OCI-LY1 (cell line): ENCODE measurements around the gene TFDP2.

Source experiments
- H2AFZ ChIP-seq: fragments of 200-600 bp; sonication (generic), shearing (Covaris generic); 2 replicates; pipeline ENCODE4 v1.6.0; 2014; ENCODE audit warnings: antibody characterized with exemption, mild to moderate bottlenecking, low read length
- H3F3A ChIP-seq: fragments of 200-600 bp; sonication (generic), shearing (Covaris generic); 2 replicates; pipeline ENCODE4 v1.6.0; 2014; ENCODE audit warnings: mild to moderate bottlenecking, antibody characterized with exemption, low read length, moderate library complexity; ENCODE audit not compliant: insufficient read depth
- H3K27ac ChIP-seq: fragments of 200-600 bp; sonication (generic); 2 replicates; pipeline ENCODE4 v1.5.1; 2014; ENCODE audit warnings: low read length, mixed run types, mild to moderate bottlenecking, low read depth; ENCODE audit not compliant: poor library complexity, severe bottlenecking
- H3K27me3 ChIP-seq: fragments of 200-600 bp; sonication (generic); 2 replicates; pipeline ENCODE4 v1.6.0; 2014; ENCODE audit warnings: antibody characterized with exemption, mild to moderate bottlenecking, low read length, moderate library complexity; ENCODE audit not compliant: insufficient read depth
- H3K36me3 ChIP-seq: fragments of 200-600 bp; sonication (generic); 2 replicates; pipeline ENCODE4 v1.6.1; 2014; ENCODE audit warnings: mild to moderate bottlenecking, antibody characterized with exemption, low read length, moderate library complexity, mixed read lengths; ENCODE audit not compliant: insufficient read depth
- H3K4me1 ChIP-seq: fragments of 200-600 bp; sonication (generic); 2 replicates; pipeline ENCODE4 v1.5.1; 2014; ENCODE audit warnings: mild to moderate bottlenecking, low read length, moderate library complexity; ENCODE audit not compliant: insufficient read depth, severe bottlenecking
- H3K4me2 ChIP-seq: fragments of 200-600 bp; sonication (generic), shearing (Covaris generic); 2 replicates; pipeline ENCODE4 v1.6.1; 2014; ENCODE audit warnings: low read length
- H3K4me3 ChIP-seq: fragments of 200-600 bp; sonication (generic); 2 replicates; pipeline ENCODE4 v1.5.1; 2014; ENCODE audit warnings: low read length, low read depth, mild to moderate bottlenecking, mixed read lengths; ENCODE audit not compliant: poor library complexity, severe bottlenecking
- H3K79me2 ChIP-seq: fragments of 200-600 bp; shearing (Covaris generic); 2 replicates; pipeline ENCODE4 v1.6.1; 2016; ENCODE audit warnings: mixed run types, low read length, mixed read lengths; ENCODE audit not compliant: insufficient read depth
- H3K9ac ChIP-seq: fragments of 200-600 bp; sonication (generic), shearing (Covaris generic); 2 replicates; pipeline ENCODE4 v1.6.1; 2014; ENCODE audit warnings: mild to moderate bottlenecking, low read length, mixed read lengths
- H3K9me2 ChIP-seq: fragments of 200-600 bp; sonication (generic), shearing (Covaris generic); 2 replicates; pipeline ENCODE4 v1.6.1; 2014; ENCODE audit warnings: low read depth, mild to moderate bottlenecking, low read length, mixed read lengths
- H3K9me3 ChIP-seq: fragments of 200-600 bp; shearing (Covaris generic); 2 replicates; pipeline ENCODE4 v1.6.1; 2014; ENCODE audit warnings: low read length, mixed read lengths
- H4K20me1 ChIP-seq: fragments of 200-600 bp; sonication (generic), shearing (Covaris generic); 2 replicates; pipeline ENCODE4 v1.6.0; 2016; ENCODE audit warnings: mild to moderate bottlenecking, low read length; ENCODE audit not compliant: insufficient read depth
- EZH2 ChIP-seq: fragments of 200-600 bp; sonication (generic), shearing (Covaris generic); IDR thresholded peaks from 2 replicates; pipeline ENCODE4 v1.8.0; 2017; ENCODE audit warnings: borderline replicate concordance, mixed run types, mild to moderate bottlenecking, antibody characterized with exemption, low read length, moderate library complexity, mixed read lengths
- TF ChIP-seq, protein P1 (sequence below): fragments of 200-600 bp; sonication (generic), shearing (Covaris generic); IDR thresholded peaks from 2 replicates; pipeline ENCODE4 v1.5.1; 2017; ENCODE audit warnings: mild to moderate bottlenecking, antibody characterized with exemption, low read length, moderate library complexity, mixed read lengths

TFDP2 gene

DNA sequence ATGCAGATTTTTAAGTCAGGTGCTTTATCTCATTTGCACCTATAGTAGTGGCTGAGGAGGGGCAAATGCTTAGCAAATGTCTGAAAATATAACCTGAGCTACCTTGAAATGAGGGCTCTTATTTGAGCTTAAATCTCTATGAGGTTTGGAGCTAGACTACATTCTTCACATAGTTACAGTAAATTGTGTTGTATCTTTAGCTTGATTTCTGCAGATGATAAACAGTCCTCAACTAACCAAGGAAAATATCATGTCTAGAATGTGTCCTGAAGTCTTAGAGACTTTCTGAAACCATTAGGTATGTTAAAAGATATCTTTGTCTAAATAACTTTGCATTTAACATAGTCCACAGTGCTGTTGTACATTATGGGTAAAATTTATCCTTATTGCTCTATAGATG, 145.3 kb downstream of the TFDP2 start:
- Histone ChIP-seq H3K4me2 (no peak overlapping the region), H3K79me2 (peaks cover 92% of the 10 kb centered on the region), H3K4me3 (no peak overlapping the region), H3K27ac (no peak overlapping the region), H3K9ac (no peak overlapping the region), H2AFZ (no peak overlapping the region), H3K9me3 (no peaks in the 10 kb centered on the region), H3K4me1 (peaks cover 12% of the 10 kb centered on the region), H4K20me1 (0 out of 2 replicates have a peak, but pooled peaks cover 2% of the 10 kb centered on the region), H3K27me3 (no peaks in the 10 kb centered on the region), H3K9me2 (no peaks in the 10 kb centered on the region), H3F3A (0 out of 2 replicates have a peak, but pooled peaks cover 1% of the 10 kb centered on the region), H3K36me3 (peaks cover 95% of the 10 kb centered on the region)
- TF ChIP-seq, protein P1, sequence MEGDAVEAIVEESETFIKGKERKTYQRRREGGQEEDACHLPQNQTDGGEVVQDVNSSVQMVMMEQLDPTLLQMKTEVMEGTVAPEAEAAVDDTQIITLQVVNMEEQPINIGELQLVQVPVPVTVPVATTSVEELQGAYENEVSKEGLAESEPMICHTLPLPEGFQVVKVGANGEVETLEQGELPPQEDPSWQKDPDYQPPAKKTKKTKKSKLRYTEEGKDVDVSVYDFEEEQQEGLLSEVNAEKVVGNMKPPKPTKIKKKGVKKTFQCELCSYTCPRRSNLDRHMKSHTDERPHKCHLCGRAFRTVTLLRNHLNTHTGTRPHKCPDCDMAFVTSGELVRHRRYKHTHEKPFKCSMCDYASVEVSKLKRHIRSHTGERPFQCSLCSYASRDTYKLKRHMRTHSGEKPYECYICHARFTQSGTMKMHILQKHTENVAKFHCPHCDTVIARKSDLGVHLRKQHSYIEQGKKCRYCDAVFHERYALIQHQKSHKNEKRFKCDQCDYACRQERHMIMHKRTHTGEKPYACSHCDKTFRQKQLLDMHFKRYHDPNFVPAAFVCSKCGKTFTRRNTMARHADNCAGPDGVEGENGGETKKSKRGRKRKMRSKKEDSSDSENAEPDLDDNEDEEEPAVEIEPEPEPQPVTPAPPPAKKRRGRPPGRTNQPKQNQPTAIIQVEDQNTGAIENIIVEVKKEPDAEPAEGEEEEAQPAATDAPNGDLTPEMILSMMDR, result no peak
- no peak for TF ChIP-seq EZH2

DNA sequence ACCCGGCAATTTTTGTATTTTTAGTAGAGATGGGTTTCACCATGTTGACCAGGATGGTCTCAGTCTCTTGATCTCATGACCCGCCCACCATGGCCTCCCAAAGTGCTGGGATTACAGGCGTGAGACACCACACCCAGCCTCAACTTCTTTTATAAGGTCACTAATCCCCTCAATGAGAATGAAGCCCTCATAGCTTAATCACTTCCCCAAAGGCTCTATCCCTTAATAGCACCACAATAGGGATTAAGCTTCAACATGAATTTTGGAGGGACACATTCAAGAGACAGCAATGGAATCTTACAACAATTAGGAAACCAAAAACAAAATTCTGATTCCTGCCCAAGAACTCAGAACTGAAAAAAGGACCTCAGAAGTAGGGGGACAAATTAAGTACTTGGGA, 146.1 kb downstream of the TFDP2 start:
- H3K36me3 ChIP-seq, result peaks cover 95% of the 10 kb centered on the region
- H3K27me3 ChIP-seq, result no peaks in the 10 kb centered on the region
- H3K79me2 ChIP-seq, result peaks cover 92% of the 10 kb centered on the region
- 0 out of 2 replicates have a peak, but pooled peaks cover 2% of the 10 kb centered on the region for H4K20me1 ChIP-seq
- no peak overlapping the region for H2AFZ ChIP-seq
- no peak overlapping the region for H3K4me3 ChIP-seq
- H3K9me2 ChIP-seq, result no peaks in the 10 kb centered on the region
- H3K4me2 ChIP-seq, result no peak overlapping the region
- no peak overlapping the region for H3K27ac ChIP-seq
- no peak for TF ChIP-seq EZH2
- TF ChIP-seq, protein P1, result no peak
- H3K4me1 ChIP-seq, result peaks cover 6% of the 10 kb centered on the region
- no peaks in the 10 kb centered on the region for H3K9me3 ChIP-seq
- 0 out of 2 replicates have a peak, but pooled peaks cover 4% of the 10 kb centered on the region for H3F3A ChIP-seq
- no peak overlapping the region for H3K9ac ChIP-seq

DNA sequence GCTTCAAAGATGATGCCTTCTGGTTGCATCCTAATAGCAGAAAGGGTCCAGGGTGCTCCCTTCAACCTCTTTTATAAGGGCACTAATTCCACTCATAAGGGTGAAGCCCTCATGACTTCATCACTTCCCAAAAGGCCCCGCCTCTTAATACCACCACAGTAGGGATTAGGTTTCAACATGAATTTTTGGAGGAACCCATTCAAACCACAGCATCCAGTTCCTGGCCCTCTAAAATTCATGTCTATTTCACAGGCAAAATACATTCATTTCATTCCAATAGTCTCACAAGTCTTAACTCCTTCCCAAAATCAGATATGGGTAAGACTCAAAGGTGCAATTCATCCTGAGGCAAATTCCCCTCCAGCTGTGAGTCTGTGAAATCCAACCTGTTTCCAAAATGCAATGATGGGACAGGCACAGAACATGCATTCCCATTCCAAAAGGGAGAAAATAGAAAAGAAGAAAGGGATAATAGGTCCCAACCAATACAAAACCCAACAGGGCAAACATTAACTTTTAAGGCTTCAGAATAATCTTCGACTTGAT, 148.9 kb downstream of the TFDP2 start:
- no peak overlapping the region for H2AFZ ChIP-seq
- no peak overlapping the region for H3K9ac ChIP-seq
- peaks cover 90% of the 10 kb centered on the region for H3K79me2 ChIP-seq
- TF ChIP-seq, protein P1, result no peak
- no peak for TF ChIP-seq EZH2
- H3K27ac ChIP-seq, result no peak overlapping the region
- no peaks in the 10 kb centered on the region for H3K9me3 ChIP-seq
- peaks cover 93% of the 10 kb centered on the region for H3K36me3 ChIP-seq
- no peaks in the 10 kb centered on the region for H3K27me3 ChIP-seq
- H3K4me3 ChIP-seq, result no peak overlapping the region
- H3K9me2 ChIP-seq, result no peaks in the 10 kb centered on the region
- 0 out of 2 replicates have a peak, but pooled peaks cover 4% of the 10 kb centered on the region for H3F3A ChIP-seq
- no peaks in the 10 kb centered on the region for H4K20me1 ChIP-seq
- no peak overlapping the region for H3K4me2 ChIP-seq
- H3K4me1 ChIP-seq, result peaks cover 9% of the 10 kb centered on the region
